PFSK-1 (cell line): ENCODE results near the gene GUCY1B1.

ENCODE experiments used
- FOXP2 ChIP-seq: optimal IDR thresholded peaks from 2 replicates; pipeline ENCODE3; 2011; ENCODE audit warnings: borderline replicate concordance, control low read depth, inconsistent platforms; ENCODE audit not compliant: insufficient read depth; ENCODE audit errors: extremely low read length, extremely low read depth
- POLR2AphosphoS5 ChIP-seq: IDR thresholded peaks from 2 replicates; pipeline ENCODE4 v1.6.1; 2012; ENCODE audit warnings: low read depth, mild to moderate bottlenecking, control low read depth, low read length, moderate library complexity
- REST ChIP-seq, 2 experiments: IDR thresholded peaks; 2 replicates each; pipeline versions ENCODE4 v1.6.1 to v1.8.0; 2011 to 2012; ENCODE audit warnings: low read depth in 2 of 2, low read length in 2 of 2, control low read depth in 1 of 2, inconsistent platforms in 1 of 2, mild to moderate bottlenecking in 1 of 2, moderate library complexity in 1 of 2; ENCODE audit not compliant: insufficient read depth in 1 of 2
- SIN3A ChIP-seq: IDR thresholded peaks from 2 replicates; pipeline ENCODE4 v1.6.1; 2012; ENCODE audit warnings: mild to moderate bottlenecking, low read length, moderate library complexity, borderline replicate concordance; ENCODE audit not compliant: insufficient read depth
- TAF1 ChIP-seq: IDR thresholded peaks from 2 replicates; pipeline ENCODE4 v1.6.1; 2012; ENCODE audit warnings: low read length, control low read depth, borderline replicate concordance; ENCODE audit not compliant: insufficient read depth

GUCY1B1 gene

GRCh38 chr4:155780775-155781174, 22.0 kb downstream of the GUCY1B1 start:
- no peak for TF ChIP-seq SIN3A
- no peak for TF ChIP-seq TAF1
- TF ChIP-seq FOXP2: no peak
- no peak for TF ChIP-seq REST (IDR thresholded peaks at IDR 0.05; ENCODE audit: insufficient read depth in 1 of 2, low read depth in 2 of 2, low read length in 2 of 2)
- TF ChIP-seq POLR2AphosphoS5: no peak

GRCh38 chr4:155781249-155781831, 22.5 kb downstream of the GUCY1B1 start:
- TF ChIP-seq TAF1 (no peak), SIN3A (no peak), FOXP2 (no peak), POLR2AphosphoS5 (no peak), REST (IDR thresholded peaks at IDR 0.05; ENCODE audit: insufficient read depth in 1 of 2, low read depth in 2 of 2, low read length in 2 of 2) (no peak)

- TF ChIP-seq FOXP2 (no peak), TAF1 (no peak), REST (IDR thresholded peaks at IDR 0.05; ENCODE audit: insufficient read depth in 1 of 2, low read depth in 2 of 2, low read length in 2 of 2) (no peak), POLR2AphosphoS5 (no peak), SIN3A (no peak)
Observed at GRCh38 chr4:155784637-155785036, 25.8 kb downstream of the GUCY1B1 start.

- TF ChIP-seq FOXP2: no peak
- no peak for TF ChIP-seq TAF1
- TF ChIP-seq POLR2AphosphoS5: no peak
- no peak for TF ChIP-seq SIN3A
- TF ChIP-seq REST (IDR thresholded peaks at IDR 0.05; ENCODE audit: insufficient read depth in 1 of 2, low read depth in 2 of 2, low read length in 2 of 2): no peak
Observed at GRCh38 chr4:155785828-155786227, 27.0 kb downstream of the GUCY1B1 start.
